ENCODE measurements around the gene HEPACAM2.

HEPACAM2 gene

GRCh38 chr7:93194386-93194785 is 31.9 kb downstream of the HEPACAM2 start:
- DNase-seq (ENCODE audit: low read depth): peak; percentile 66
- H3K4me3 ChIP-seq (ENCODE audit: control insufficient read depth, low read depth, low read length): no peak overlapping the region
- TF ChIP-seq, protein P1, sequence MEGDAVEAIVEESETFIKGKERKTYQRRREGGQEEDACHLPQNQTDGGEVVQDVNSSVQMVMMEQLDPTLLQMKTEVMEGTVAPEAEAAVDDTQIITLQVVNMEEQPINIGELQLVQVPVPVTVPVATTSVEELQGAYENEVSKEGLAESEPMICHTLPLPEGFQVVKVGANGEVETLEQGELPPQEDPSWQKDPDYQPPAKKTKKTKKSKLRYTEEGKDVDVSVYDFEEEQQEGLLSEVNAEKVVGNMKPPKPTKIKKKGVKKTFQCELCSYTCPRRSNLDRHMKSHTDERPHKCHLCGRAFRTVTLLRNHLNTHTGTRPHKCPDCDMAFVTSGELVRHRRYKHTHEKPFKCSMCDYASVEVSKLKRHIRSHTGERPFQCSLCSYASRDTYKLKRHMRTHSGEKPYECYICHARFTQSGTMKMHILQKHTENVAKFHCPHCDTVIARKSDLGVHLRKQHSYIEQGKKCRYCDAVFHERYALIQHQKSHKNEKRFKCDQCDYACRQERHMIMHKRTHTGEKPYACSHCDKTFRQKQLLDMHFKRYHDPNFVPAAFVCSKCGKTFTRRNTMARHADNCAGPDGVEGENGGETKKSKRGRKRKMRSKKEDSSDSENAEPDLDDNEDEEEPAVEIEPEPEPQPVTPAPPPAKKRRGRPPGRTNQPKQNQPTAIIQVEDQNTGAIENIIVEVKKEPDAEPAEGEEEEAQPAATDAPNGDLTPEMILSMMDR (conservative IDR thresholded peaks at IDR 0.05; ENCODE audit: control insufficient read depth, insufficient read depth, low read depth, low read length): no peak

DNA sequence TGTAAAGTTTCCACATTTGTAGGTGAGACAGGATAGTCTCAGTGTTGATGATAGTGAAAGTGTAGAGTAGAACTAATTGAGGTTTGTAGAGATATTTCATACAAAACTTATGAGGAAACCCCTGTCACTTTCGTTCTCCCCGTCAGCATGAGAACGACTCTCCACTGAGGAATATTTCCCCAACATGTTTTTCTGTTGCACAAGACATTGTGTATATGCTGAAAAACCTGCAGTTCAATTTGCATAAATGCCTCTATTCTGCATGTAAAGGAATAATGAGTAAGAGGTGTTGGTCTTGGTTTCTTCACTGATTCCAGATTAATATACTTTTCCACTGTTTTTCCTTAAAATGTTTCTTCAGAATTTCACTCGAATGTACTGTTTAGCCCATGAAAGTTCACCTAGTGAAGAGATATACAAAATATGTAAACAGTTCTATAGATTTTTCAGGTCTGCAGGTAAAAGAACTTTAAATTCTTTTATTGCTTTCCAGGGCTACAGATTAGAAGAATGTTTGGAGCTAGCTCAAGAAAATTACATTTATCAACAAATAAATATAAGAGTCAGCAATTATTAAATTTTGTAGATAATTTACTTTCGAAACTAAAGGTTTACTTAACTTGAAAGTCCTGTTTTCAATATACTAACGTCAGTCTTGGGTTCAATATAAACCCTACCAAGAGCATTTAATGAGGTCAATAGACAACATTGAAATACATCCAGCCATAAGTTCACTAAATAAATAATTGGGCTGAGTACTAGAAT is 37.2 kb downstream of the HEPACAM2 start:
- TF ChIP-seq, protein P1 (conservative IDR thresholded peaks at IDR 0.05; ENCODE audit: control insufficient read depth, insufficient read depth, low read depth, low read length): no peak
- no peak for DNase-seq (ENCODE audit: low read depth)
- H3K4me3 ChIP-seq (ENCODE audit: control insufficient read depth, low read depth, low read length): no peak overlapping the region

- DNase-seq (ENCODE audit: low read depth): peak; percentile 17
These were observed 40.8 kb downstream of the HEPACAM2 start for GRCh38 chr7:93185303-93186027.

DNA sequence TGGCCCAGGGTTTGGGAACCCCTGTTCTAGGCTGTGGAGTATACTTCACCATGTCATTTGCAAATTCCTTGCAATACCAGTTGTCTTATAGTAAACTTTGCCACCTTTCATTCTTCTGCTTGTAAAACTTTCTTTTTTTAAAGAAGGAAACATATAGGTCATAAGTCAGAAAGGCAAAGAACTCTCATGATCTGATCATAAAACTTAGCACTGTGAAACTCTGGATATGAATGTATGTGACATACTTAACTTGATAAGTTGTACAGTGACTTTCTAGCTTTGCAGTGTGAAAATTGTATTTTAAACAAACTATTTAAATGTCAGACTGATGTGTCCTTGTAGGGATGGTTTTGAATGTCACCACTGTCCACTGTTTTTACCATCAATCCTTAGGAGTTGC is 47.1 kb downstream of the HEPACAM2 start:
- TF ChIP-seq, protein P1 (conservative IDR thresholded peaks at IDR 0.05; ENCODE audit: control insufficient read depth, insufficient read depth, low read depth, low read length): no peak
- no peak overlapping the region for H3K4me3 ChIP-seq (ENCODE audit: control insufficient read depth, low read depth, low read length)
- no peak for DNase-seq (ENCODE audit: low read depth)

More at GRCh38 chr7:93185303-93186027, 40.8 kb downstream of the HEPACAM2 start:
- TF ChIP-seq, protein P1 (conservative IDR thresholded peaks at IDR 0.05; ENCODE audit: control insufficient read depth, insufficient read depth, low read depth, low read length): no peak
- no peak overlapping the region for H3K4me3 ChIP-seq (ENCODE audit: control insufficient read depth, low read depth, low read length)

DNA sequence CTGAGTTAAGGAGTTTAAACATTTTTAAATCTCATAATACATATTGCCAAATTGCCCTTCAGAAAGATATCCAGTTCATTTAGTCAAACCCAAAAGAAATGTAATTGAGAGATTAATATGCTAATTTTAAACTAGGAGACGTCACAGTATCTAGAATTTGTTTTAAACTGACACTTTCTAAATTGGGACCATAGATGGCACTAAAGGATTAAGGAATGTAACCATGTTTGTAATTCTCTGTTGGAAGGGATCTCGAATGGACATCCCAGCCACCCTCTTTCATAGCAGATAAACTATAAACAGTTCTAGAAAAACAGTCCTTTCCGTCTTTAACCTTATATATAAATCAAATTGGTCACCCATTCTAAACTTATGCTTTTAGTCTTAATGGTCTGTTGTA is 48.1 kb downstream of the HEPACAM2 start:
- H3K4me3 ChIP-seq (ENCODE audit: control insufficient read depth, low read depth, low read length): no peak overlapping the region
- DNase-seq (ENCODE audit: low read depth): peak; percentile 24
- TF ChIP-seq, protein P1 (conservative IDR thresholded peaks at IDR 0.05; ENCODE audit: control insufficient read depth, insufficient read depth, low read depth, low read length): no peak

- DNase-seq (ENCODE audit: low read depth): no peak
- TF ChIP-seq, protein P1 (conservative IDR thresholded peaks at IDR 0.05; ENCODE audit: control insufficient read depth, insufficient read depth, low read depth, low read length): no peak
- H3K4me3 ChIP-seq (ENCODE audit: control insufficient read depth, low read depth, low read length): no peak overlapping the region
These were observed 49.2 kb downstream of the HEPACAM2 start for GRCh38 chr7:93176992-93177580.
